Measurements from ENCODE around the gene LRRC56. TPM values are rescaled to one million over a fixed set of nuclear protein-coding genes. Genes with fewer than 3 reads are reported as not detected.
A peak's percentile ranks its signal among the peaks of the same experiment; 100 is the strongest.

The LRRC56 gene, protein sequence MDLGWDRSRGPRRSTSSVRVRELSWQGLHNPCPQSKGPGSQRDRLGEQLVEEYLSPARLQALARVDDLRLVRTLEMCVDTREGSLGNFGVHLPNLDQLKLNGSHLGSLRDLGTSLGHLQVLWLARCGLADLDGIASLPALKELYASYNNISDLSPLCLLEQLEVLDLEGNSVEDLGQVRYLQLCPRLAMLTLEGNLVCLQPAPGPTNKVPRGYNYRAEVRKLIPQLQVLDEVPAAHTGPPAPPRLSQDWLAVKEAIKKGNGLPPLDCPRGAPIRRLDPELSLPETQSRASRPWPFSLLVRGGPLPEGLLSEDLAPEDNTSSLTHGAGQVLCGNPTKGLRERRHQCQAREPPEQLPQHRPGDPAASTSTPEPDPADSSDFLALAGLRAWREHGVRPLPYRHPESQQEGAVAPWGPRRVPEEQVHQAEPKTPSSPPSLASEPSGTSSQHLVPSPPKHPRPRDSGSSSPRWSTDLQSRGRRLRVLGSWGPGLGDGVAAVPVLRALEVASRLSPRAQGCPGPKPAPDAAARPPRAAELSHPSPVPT
- total RNA-seq (2013) = 0.17 TPM
- polyA plus RNA-seq = under 1 TPM in 2 of 3 donors, not detected in 1; 0.09 to 0.68 TPM
- 0.14 and 0.32 TPM in 2 replicates for polyA minus RNA-seq
- 0.37 to 5.1 (median 1.6) reads per million in 11 experiments for total RNA-seq

DNA sequence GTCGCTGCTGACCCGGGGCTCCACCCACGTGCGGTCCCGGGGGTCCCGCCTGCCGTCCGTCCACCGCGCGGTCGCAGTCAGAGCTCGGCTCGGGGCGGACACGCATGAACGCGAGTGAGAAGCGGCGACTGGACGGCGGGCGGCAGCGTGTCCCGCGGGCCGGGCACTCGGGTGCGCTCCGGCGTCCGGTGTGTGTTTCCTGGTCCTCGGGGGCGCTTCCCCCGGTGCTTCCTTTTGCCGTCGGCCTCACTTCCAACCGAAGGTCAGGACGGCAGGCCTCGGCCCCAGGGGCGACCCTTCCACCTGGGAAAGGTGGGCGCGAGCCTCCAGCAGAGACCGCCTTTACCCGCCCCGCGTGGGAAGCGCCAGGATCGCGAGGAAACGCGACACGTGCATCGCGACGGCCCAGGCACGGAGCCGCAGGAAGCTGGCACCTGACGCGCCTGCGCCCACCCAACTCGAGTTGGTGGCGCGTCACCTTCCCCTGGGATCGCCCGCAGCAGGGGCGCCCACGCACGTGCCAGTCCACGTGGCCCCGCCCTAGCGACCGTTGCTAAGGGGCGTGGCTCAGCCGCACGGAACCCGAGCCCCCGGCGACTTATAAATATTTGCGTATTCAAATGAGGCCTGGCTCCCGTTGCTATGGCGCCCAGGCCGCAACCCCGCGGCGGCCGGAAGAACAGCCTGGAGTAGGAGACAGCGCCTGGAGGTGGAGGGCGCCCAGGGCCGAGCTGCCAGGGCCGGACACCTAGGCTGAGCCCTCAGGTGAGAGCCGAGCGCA, at the start of gene LRRC56:
Gene LRRC56 (plus strand): TSS at position 687 of the 781 bp plus-strand sequence. CDS start 3,158 bp downstream, outside the sequence.
- peaks cover 15 to 39% (median 20%) of the 10 kb centered on the region in 3 donors for H3K27me3 Mint-ChIP-seq (ENCODE audit: low read depth in 3 of 3)
- peaks cover 11 to 16% of the 10 kb centered on the region in 2 donors for H3K36me3 ChIP-seq (replicated peaks in 1 of 2; ENCODE audit: control insufficient read depth in 1 of 2, insufficient read depth in 2 of 2, low read length in 2 of 2)
- H2AFZ ChIP-seq (ENCODE audit: insufficient read depth, low read depth, low read length, poor library complexity, severe bottlenecking) = peak within 1 kb of the TSS; percentile 79
- peak within 1 kb of the TSS in 4 of 7 donors; percentile 43 to 86 (median 60) for H3K27ac Mint-ChIP-seq
- peak within 1 kb of the TSS; percentile 43 for H3K9ac ChIP-seq (ENCODE audit: insufficient read depth, low read length, poor library complexity, severe bottlenecking)
- H3K27me3 ChIP-seq (ENCODE audit: control insufficient read depth in 2 of 2, insufficient read depth in 2 of 2, low read length in 2 of 2) = peaks cover 0 to 27% of the 10 kb centered on the region in 2 donors
- H3K27ac ChIP-seq (ENCODE audit: low read depth in 1 of 2, low read length in 2 of 2) = no peak within 1 kb of the TSS
- peak; percentile 77 to 86 (median 79) for DNase-seq
- H3K36me3 Mint-ChIP-seq = peaks cover 8 to 11% of the 10 kb centered on the region in 2 donors
- peaks cover 33 to 37% of the 10 kb centered on the region in 2 donors for H3K4me1 ChIP-seq (ENCODE audit: control insufficient read depth in 1 of 2, insufficient read depth in 2 of 2, low read length in 2 of 2)
- H3K4me3 Mint-ChIP-seq = peak within 1 kb of the TSS; percentile 77 to 90
- no peaks in the 10 kb centered on the region for H3K9me3 ChIP-seq (replicated peaks in 1 of 2; ENCODE audit: control insufficient read depth in 1 of 2, insufficient read depth in 1 of 2, low read length in 2 of 2)
- H3K79me2 ChIP-seq (ENCODE audit: insufficient read depth, low read length) = peaks cover 12% of the 10 kb centered on the region
- H3K4me3 ChIP-seq (replicated peaks in 1 of 3; ENCODE audit: low read depth in 2 of 3, low read length in 3 of 3) = peak within 1 kb of the TSS; percentile 10 to 76 (median 38)
- H4K20me1 ChIP-seq (ENCODE audit: insufficient read depth, low read length) = peaks cover 26% of the 10 kb centered on the region
- intact Hi-C loops (cut with micrococcal nuclease) = no loop called here
- peaks cover 0 to 4% (median 0%) of the 10 kb centered on the region in 7 donors for H3K9me3 Mint-ChIP-seq
- TF ChIP-seq, protein P1, sequence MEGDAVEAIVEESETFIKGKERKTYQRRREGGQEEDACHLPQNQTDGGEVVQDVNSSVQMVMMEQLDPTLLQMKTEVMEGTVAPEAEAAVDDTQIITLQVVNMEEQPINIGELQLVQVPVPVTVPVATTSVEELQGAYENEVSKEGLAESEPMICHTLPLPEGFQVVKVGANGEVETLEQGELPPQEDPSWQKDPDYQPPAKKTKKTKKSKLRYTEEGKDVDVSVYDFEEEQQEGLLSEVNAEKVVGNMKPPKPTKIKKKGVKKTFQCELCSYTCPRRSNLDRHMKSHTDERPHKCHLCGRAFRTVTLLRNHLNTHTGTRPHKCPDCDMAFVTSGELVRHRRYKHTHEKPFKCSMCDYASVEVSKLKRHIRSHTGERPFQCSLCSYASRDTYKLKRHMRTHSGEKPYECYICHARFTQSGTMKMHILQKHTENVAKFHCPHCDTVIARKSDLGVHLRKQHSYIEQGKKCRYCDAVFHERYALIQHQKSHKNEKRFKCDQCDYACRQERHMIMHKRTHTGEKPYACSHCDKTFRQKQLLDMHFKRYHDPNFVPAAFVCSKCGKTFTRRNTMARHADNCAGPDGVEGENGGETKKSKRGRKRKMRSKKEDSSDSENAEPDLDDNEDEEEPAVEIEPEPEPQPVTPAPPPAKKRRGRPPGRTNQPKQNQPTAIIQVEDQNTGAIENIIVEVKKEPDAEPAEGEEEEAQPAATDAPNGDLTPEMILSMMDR (IDR thresholded peaks at IDR 0.05) = no peak
- WGBS (ENCODE audit: insufficient coverage) = under 1% methylated on average over 92 of the region's 93 CpGs
- peaks cover 11% of the 10 kb centered on the region for H3K4me1 Mint-ChIP-seq
- peak within 1 kb of the TSS; percentile 87 for H3K4me2 ChIP-seq (replicated peaks; ENCODE audit: extremely low read depth, low read length, poor library complexity, severe bottlenecking)

DNA sequence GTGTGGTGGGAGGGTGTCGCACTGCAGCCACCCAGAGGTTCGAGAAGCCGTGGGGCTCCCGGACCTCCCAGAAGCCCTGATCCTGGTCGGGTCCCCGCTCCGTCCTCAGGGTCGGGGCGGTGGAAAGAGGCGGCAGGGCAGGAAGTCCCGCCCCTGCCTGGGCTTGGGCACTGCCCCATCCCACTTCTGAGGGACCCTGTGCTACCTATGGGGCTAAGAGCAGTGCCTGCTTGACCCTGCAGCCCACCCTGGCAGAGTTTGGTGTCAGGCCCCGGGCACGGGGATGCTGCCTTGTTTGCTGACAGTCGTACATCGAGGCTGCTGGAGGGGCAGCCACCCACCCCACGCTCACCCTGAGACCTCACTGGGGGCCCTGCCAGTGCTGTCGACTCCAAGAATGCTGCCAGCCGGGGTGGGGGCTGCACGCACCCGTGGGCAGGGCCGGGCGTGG, 49.7 kb upstream of the LRRC56 start:
- H3K9me3 Mint-ChIP-seq = peaks cover 0 to 7% (median 2%) of the 10 kb centered on the region in 7 donors
- peaks cover 10 to 21% of the 10 kb centered on the region in 2 donors for H3K36me3 Mint-ChIP-seq
- intact Hi-C loops (cut with micrococcal nuclease) = no loop called here
- Histone ChIP-seq H3K9me3 (replicated peaks in 1 of 2; ENCODE audit: control insufficient read depth in 1 of 2, insufficient read depth in 1 of 2, low read length in 2 of 2) (peaks cover 0 to 19% of the 10 kb centered on the region in 2 donors), H3K4me2 (replicated peaks; ENCODE audit: extremely low read depth, low read length, poor library complexity, severe bottlenecking) (no peak overlapping the region), H2AFZ (ENCODE audit: insufficient read depth, low read depth, low read length, poor library complexity, severe bottlenecking) (no peak overlapping the region), H4K20me1 (ENCODE audit: insufficient read depth, low read length) (peaks cover 3% of the 10 kb centered on the region), H3K4me1 (ENCODE audit: control insufficient read depth in 1 of 2, insufficient read depth in 2 of 2, low read length in 2 of 2) (no peaks in the 10 kb centered on the region), H3K9ac (ENCODE audit: insufficient read depth, low read length, poor library complexity, severe bottlenecking) (no peak overlapping the region), H3K79me2 (ENCODE audit: insufficient read depth, low read length) (no peaks in the 10 kb centered on the region), H3K36me3 (replicated peaks in 1 of 2; ENCODE audit: control insufficient read depth in 1 of 2, insufficient read depth in 2 of 2, low read length in 2 of 2) (peaks cover 6 to 10% of the 10 kb centered on the region in 2 donors), H3K27ac (ENCODE audit: low read depth in 1 of 2, low read length in 2 of 2) (no peak overlapping the region), H3K4me3 (replicated peaks in 1 of 3; ENCODE audit: low read depth in 2 of 3, low read length in 3 of 3) (no peak overlapping the region), H3K27me3 (ENCODE audit: control insufficient read depth in 2 of 2, insufficient read depth in 2 of 2, low read length in 2 of 2) (no peaks in the 10 kb centered on the region)
- peaks cover 0 to 2% (median 0%) of the 10 kb centered on the region in 3 donors for H3K27me3 Mint-ChIP-seq (ENCODE audit: low read depth in 3 of 3)
- no peaks in the 10 kb centered on the region for H3K4me1 Mint-ChIP-seq
- no peak overlapping the region for H3K27ac Mint-ChIP-seq
- WGBS (ENCODE audit: insufficient coverage) = 96% methylated on average over 22 of the region's 22 CpGs
- DNase-seq = no peak
- TF ChIP-seq, protein P1 (IDR thresholded peaks at IDR 0.05) = no peak
- no peak overlapping the region for H3K4me3 Mint-ChIP-seq
